ENCODE results near the gene PACRG. TPM values are rescaled to one million over a fixed set of nuclear protein-coding genes. Genes with fewer than 3 reads are reported as not detected.

The PACRG gene
- total RNA-seq, 2 donors from 2014 or later, result 2.9 to 63.8 TPM

- H3K4me1 ChIP-seq (replicated peaks), result no peaks in the 10 kb centered on the region
- H3K4me3 ChIP-seq, result no peak overlapping the region
- no peaks in the 10 kb centered on the region for H3K27me3 ChIP-seq (replicated peaks; ENCODE audit: insufficient read depth)
- WGBS, result 95% methylated on average over 2 of the region's 2 CpGs
- no peak for TF ChIP-seq POLR2A (IDR thresholded peaks at IDR 0.05)
- TF ChIP-seq CTCF (IDR thresholded peaks at IDR 0.05), result no peak
- no peak for TF ChIP-seq POLR2AphosphoS5 (IDR thresholded peaks at IDR 0.05)
- intact Hi-C loops (cut with DNase I), result no loop called here
- DNase-seq (ENCODE audit: low spot score), result no peak
- no peaks in the 10 kb centered on the region for H3K36me3 ChIP-seq
- no peaks in the 10 kb centered on the region for H3K9me3 ChIP-seq
- H3K27ac ChIP-seq, result no peak overlapping the region
Observed at GRCh38 chr6:163306000-163306399, 578.2 kb downstream of the PACRG start.

- TF ChIP-seq POLR2A (IDR thresholded peaks at IDR 0.05) (no peak), CTCF (IDR thresholded peaks at IDR 0.05) (no peak), POLR2AphosphoS5 (IDR thresholded peaks at IDR 0.05) (no peak)
- Histone ChIP-seq H3K4me3 (no peak overlapping the region), H3K27ac (no peak overlapping the region), H3K27me3 (replicated peaks; ENCODE audit: insufficient read depth) (no peaks in the 10 kb centered on the region), H3K4me1 (replicated peaks) (no peaks in the 10 kb centered on the region), H3K9me3 (no peaks in the 10 kb centered on the region), H3K36me3 (no peaks in the 10 kb centered on the region)
- no peak for DNase-seq (ENCODE audit: low spot score)
- intact Hi-C loops (cut with DNase I), result no loop called here
- WGBS, result 89% methylated on average over 22 of the region's 22 CpGs
Observed at GRCh38 chr6:163308629-163309440, 581.1 kb downstream of the PACRG start.

GRCh38 chr6:163309491-163310026 is 581.8 kb downstream of the PACRG start:
- no peak for DNase-seq (ENCODE audit: low spot score)
- 49% methylated on average over 13 of the region's 13 CpGs for WGBS
- Histone ChIP-seq H3K27ac (no peak overlapping the region), H3K27me3 (replicated peaks; ENCODE audit: insufficient read depth) (no peaks in the 10 kb centered on the region), H3K36me3 (no peaks in the 10 kb centered on the region), H3K4me1 (replicated peaks) (no peaks in the 10 kb centered on the region), H3K4me3 (no peak overlapping the region), H3K9me3 (no peaks in the 10 kb centered on the region)
- TF ChIP-seq POLR2A (IDR thresholded peaks at IDR 0.05) (no peak), CTCF (IDR thresholded peaks at IDR 0.05) (no peak), POLR2AphosphoS5 (IDR thresholded peaks at IDR 0.05) (no peak)
- intact Hi-C loops (cut with DNase I), result no loop called here

- TF ChIP-seq POLR2AphosphoS5 (IDR thresholded peaks at IDR 0.05) (no peak), CTCF (IDR thresholded peaks at IDR 0.05) (no peak), POLR2A (IDR thresholded peaks at IDR 0.05) (no peak)
- Histone ChIP-seq H3K36me3 (no peaks in the 10 kb centered on the region), H3K27ac (no peak overlapping the region), H3K4me1 (replicated peaks) (no peaks in the 10 kb centered on the region), H3K9me3 (no peaks in the 10 kb centered on the region), H3K27me3 (replicated peaks; ENCODE audit: insufficient read depth) (no peaks in the 10 kb centered on the region), H3K4me3 (no peak overlapping the region)
- DNase-seq (ENCODE audit: low spot score), result no peak
- WGBS, result 96% methylated on average over 44 of the region's 44 CpGs
- intact Hi-C loops (cut with DNase I), result no loop called here
Observed at GRCh38 chr6:163310096-163310972, 582.6 kb downstream of the PACRG start.

Data from prostate gland (tissue), 2 donors.